HEK293T (cell line): ENCODE results near the gene PDE6B.

Source experiments
- CTCF ChIA-PET: fragments of 350-600 bp; formaldehyde crosslinking; extraction: SDS; loops from one replicate; lab custom pipeline; 2021; ENCODE audit warnings: antibody characterized with exemption, inconsistent platforms; lab: Yijun Ruan, JAX
- POLR2A ChIA-PET: fragments of 350-600 bp; formaldehyde crosslinking; extraction: SDS; loops from one replicate; lab custom pipeline; 2020; ENCODE audit warnings: antibody characterized with exemption, inconsistent platforms; lab: Yijun Ruan, JAX
- DNase-seq: peaks from one replicate; pipeline ENCODE4 v3.0.0; 2012; ENCODE audit warnings: mixed read lengths; ENCODE audit errors: extremely low spot score
- ARNT ChIP-seq: fragments of 450-650 bp; IDR thresholded peaks from 2 replicates; pipeline ENCODE4 v1.6.1; 2017; ENCODE audit warnings: mild to moderate bottlenecking
- BHLHE40 ChIP-seq: fragments of 450-650 bp; IDR thresholded peaks from 2 replicates; pipeline ENCODE4 v1.6.1; 2016; ENCODE audit warnings: mild to moderate bottlenecking, moderate library complexity, borderline replicate concordance
- CTBP1 ChIP-seq: fragments of 450-650 bp; IDR thresholded peaks from 2 replicates; pipeline ENCODE4 v1.6.1; 2016; ENCODE audit warnings: borderline replicate concordance
- ELF4 ChIP-seq: fragments of 450-650 bp; IDR thresholded peaks from 2 replicates; pipeline ENCODE4 v1.6.1; 2017; ENCODE audit warnings: antibody characterized with exemption
- FOXA1 ChIP-seq: fragments of 450-650 bp; IDR thresholded peaks from 2 replicates; pipeline ENCODE4 v1.6.1; 2016; ENCODE audit warnings: mild to moderate bottlenecking
- FOXK2 ChIP-seq: fragments of 450-650 bp; IDR thresholded peaks from 2 replicates; pipeline ENCODE4 v1.6.1; 2016; ENCODE audit warnings: mild to moderate bottlenecking
- FOXM1 ChIP-seq: fragments of 450-650 bp; IDR thresholded peaks from 2 replicates; pipeline ENCODE4 v1.6.1; 2017; ENCODE audit warnings: mild to moderate bottlenecking, borderline replicate concordance
- HDGF ChIP-seq: fragments of 450-650 bp; IDR thresholded peaks from 2 replicates; pipeline ENCODE4 v1.6.1; 2017; ENCODE audit warnings: antibody characterized with exemption, borderline replicate concordance
- L3MBTL2 ChIP-seq: fragments of 450-650 bp; conservative IDR thresholded peaks from 2 replicates; pipeline ENCODE4 v1.6.1; 2016; ENCODE audit warnings: mild to moderate bottlenecking
- LEF1 ChIP-seq: fragments of 450-650 bp; IDR thresholded peaks from 2 replicates; pipeline ENCODE4 v1.6.1; 2017; ENCODE audit warnings: mild to moderate bottlenecking, borderline replicate concordance
- NFRKB ChIP-seq: fragments of 450-650 bp; IDR thresholded peaks from 2 replicates; pipeline ENCODE4 v1.6.1; 2016; ENCODE audit warnings: mild to moderate bottlenecking, moderate library complexity
- PKNOX1 ChIP-seq: fragments of 450-650 bp; IDR thresholded peaks from 2 replicates; pipeline ENCODE4 v1.6.1; 2016
- SP1 ChIP-seq: fragments of 450-650 bp; IDR thresholded peaks from 2 replicates; pipeline ENCODE4 v1.6.1; 2017
- SUZ12 ChIP-seq: fragments of 450-650 bp; IDR thresholded peaks from 2 replicates; pipeline ENCODE4 v1.6.1; 2016; ENCODE audit warnings: mild to moderate bottlenecking
- TARDBP ChIP-seq: fragments of 450-650 bp; IDR thresholded peaks from 2 replicates; pipeline ENCODE4 v1.6.1; 2016
- ZNF384 ChIP-seq: fragments of 450-650 bp; IDR thresholded peaks from 2 replicates; pipeline ENCODE4 v1.6.1; 2016

Gene PDE6B

GRCh38 chr4:604131-604530 lies 21.2 kb upstream of the PDE6B start:
- TF ChIP-seq HDGF (no peak), SP1 (no peak), TARDBP (no peak), PKNOX1 (no peak), L3MBTL2 (no peak), ARNT (no peak), ZNF384 (no peak), CTBP1 (no peak), NFRKB (no peak), FOXM1 (no peak), SUZ12 (no peak)
- DNase-seq = no peak
- ChIA-PET CTCF (interaction anchor here (0.6 kb wide), 1 partner anchor 70 kb away, joined by 3 read pairs; the partner anchor contains the start of gene ATP5ME), POLR2A (no interaction called here)

- no peak for DNase-seq
- CTCF ChIA-PET = no interaction called here
- POLR2A ChIA-PET = no interaction called here
- no peak for TF ChIP-seq FOXM1
- no peak for TF ChIP-seq PKNOX1
- TF ChIP-seq HDGF = no peak
- no peak for TF ChIP-seq FOXK2
- no peak for TF ChIP-seq ZNF384
- TF ChIP-seq SP1 = no peak
- no peak for TF ChIP-seq L3MBTL2
- TF ChIP-seq NFRKB = no peak
- TF ChIP-seq FOXA1 = no peak
- no peak for TF ChIP-seq ARNT
- TF ChIP-seq LEF1 = no peak
- TF ChIP-seq BHLHE40 = no peak
- TF ChIP-seq ELF4 = no peak
- TF ChIP-seq TARDBP = no peak
Measured at GRCh38 chr4:605702-606425, 19.5 kb upstream of the PDE6B start.

- CTCF ChIA-PET = no interaction called here
- TF ChIP-seq FOXK2 (no peak), FOXA1 (no peak), SP1 (no peak), LEF1 (no peak), ZNF384 (no peak), L3MBTL2 (no peak), HDGF (no peak), FOXM1 (no peak), ARNT (no peak), SUZ12 (no peak), TARDBP (no peak), PKNOX1 (no peak), CTBP1 (no peak), ELF4 (no peak), BHLHE40 (no peak), NFRKB (no peak)
- no peak for DNase-seq
- POLR2A ChIA-PET = no interaction called here
Measured at GRCh38 chr4:608236-608635, 17.1 kb upstream of the PDE6B start.

GRCh38 chr4:609400-610050 lies 15.8 kb upstream of the PDE6B start:
- ChIA-PET POLR2A (no interaction called here), CTCF (no interaction called here)
- TF ChIP-seq FOXM1 (no peak), PKNOX1 (peak; percentile 99)
- DNase-seq = no peak

- ChIA-PET CTCF (no interaction called here), POLR2A (no interaction called here)
- no peak for DNase-seq
- no peak for TF ChIP-seq L3MBTL2
- TF ChIP-seq SUZ12 = no peak
- no peak for TF ChIP-seq NFRKB
- TF ChIP-seq HDGF = no peak
- no peak for TF ChIP-seq ZNF384
- no peak for TF ChIP-seq FOXM1
- no peak for TF ChIP-seq CTBP1
- no peak for TF ChIP-seq PKNOX1
- TF ChIP-seq LEF1 = no peak
- no peak for TF ChIP-seq BHLHE40
- TF ChIP-seq ARNT = no peak
- TF ChIP-seq TARDBP = no peak
- no peak for TF ChIP-seq ELF4
- no peak for TF ChIP-seq FOXA1
- TF ChIP-seq FOXK2 = no peak
- no peak for TF ChIP-seq SP1
Measured at GRCh38 chr4:610411-611261, 14.7 kb upstream of the PDE6B start.
